A673 (cell line): ENCODE results near the gene PRSS23. TPM values are rescaled to one million over a fixed set of nuclear protein-coding genes. Genes with fewer than 3 reads are reported as not detected.

ENCODE experiments used
- BruUV-seq: library from RNA; stranded (reverse); fragments of 400-500 nt; replicated peaks from 2 replicates; lab custom pipeline; 2021; lab: Mats Ljungman, UMichigan
- CTCF ChIA-PET: fragments of 300-600 bp; sonication (Branson Sonifier 250); formaldehyde crosslinking; loops from one replicate; lab custom pipeline; 2022; ENCODE audit warnings: antibody characterized with exemption; lab: Charles Lee
- POLR2A ChIA-PET: fragments of 300-600 bp; sonication (Branson Sonifier 250); formaldehyde crosslinking; loops from one replicate; lab custom pipeline; 2022; ENCODE audit warnings: antibody characterized with exemption; ENCODE audit not compliant: low non-redundant PET; lab: Charles Lee
- DNase-seq: peaks from one replicate; pipeline ENCODE4 v3.0.0-alpha.2; 2015; ENCODE audit warnings: low spot score
- H3K27ac ChIP-seq: fragments of 200-600 bp; sonication (generic); 2 replicates; pipeline ENCODE4 v1.5.1; 2016; ENCODE audit warnings: mixed run types, low read depth, mild to moderate bottlenecking, mixed read lengths, antibody characterized with exemption, low read length; ENCODE audit not compliant: poor library complexity, severe bottlenecking
- H3K27me3 ChIP-seq: fragments of 200-600 bp; sonication (generic); replicated peaks from 2 replicates; pipeline ENCODE4 v1.6.1; 2017; ENCODE audit warnings: mixed run types, low read depth, mild to moderate bottlenecking, mixed read lengths, antibody characterized with exemption, low read length; ENCODE audit not compliant: insufficient read depth, poor library complexity
- H3K36me3 ChIP-seq: fragments of 200-600 bp; sonication (generic); 2 replicates; pipeline ENCODE4 v1.6.1; 2016; ENCODE audit warnings: mixed run types, mild to moderate bottlenecking, mixed read lengths, antibody characterized with exemption, low read length; ENCODE audit not compliant: insufficient read depth, poor library complexity, severe bottlenecking
- H3K4me1 ChIP-seq: fragments of 200-600 bp; sonication (generic); 2 replicates; pipeline ENCODE4 v1.6.1; 2017; ENCODE audit warnings: mixed run types, mild to moderate bottlenecking, mixed read lengths, antibody characterized with exemption, low read length; ENCODE audit not compliant: insufficient read depth, poor library complexity, severe bottlenecking
- H3K4me3 ChIP-seq: fragments of 200-600 bp; sonication (generic); 2 replicates; pipeline ENCODE4 v1.5.1; 2016; ENCODE audit warnings: low read depth, mixed run types, mild to moderate bottlenecking, mixed read lengths, low read length; ENCODE audit not compliant: poor library complexity, severe bottlenecking
- H3K9me3 ChIP-seq: fragments of 200-600 bp; sonication (generic); 2 replicates; pipeline ENCODE4 v1.6.1; 2016; ENCODE audit warnings: mixed run types, low read depth, mild to moderate bottlenecking, mixed read lengths, antibody characterized with exemption, low read length; ENCODE audit not compliant: poor library complexity, severe bottlenecking
- EZH2 ChIP-seq: fragments of 200-600 bp; sonication (generic); IDR thresholded peaks from 2 replicates; pipeline ENCODE4 v1.6.1; 2017; ENCODE audit warnings: borderline replicate concordance, low read depth, mild to moderate bottlenecking, mixed read lengths, antibody characterized with exemption, low read length; ENCODE audit not compliant: poor library complexity, severe bottlenecking
- intact Hi-C: fragments of 100-400 bp; cut with micrococcal nuclease; formaldehyde crosslinking; loops from one replicate; pipeline ENCODE4 v1.10.0; 2022; ENCODE audit not compliant: unreplicated experiment
- total RNA-seq: library from RNA; stranded (reverse); gene quantifications from 2 replicates; pipeline ENCODE4 v1.2.3, GENCODE V29; 2021
- TF ChIP-seq, protein P1 (sequence below): fragments of 300-800, 200-600 bp; sonication (generic); conservative IDR thresholded peaks from 2 replicates; pipeline ENCODE4 v1.5.1; 2017; ENCODE audit warnings: low read depth, mild to moderate bottlenecking, antibody characterized with exemption, low read length, moderate library complexity, mixed read lengths

PRSS23 gene
- total RNA-seq, 1 experiment from 2014 or later, result 12.1 TPM

DNA sequence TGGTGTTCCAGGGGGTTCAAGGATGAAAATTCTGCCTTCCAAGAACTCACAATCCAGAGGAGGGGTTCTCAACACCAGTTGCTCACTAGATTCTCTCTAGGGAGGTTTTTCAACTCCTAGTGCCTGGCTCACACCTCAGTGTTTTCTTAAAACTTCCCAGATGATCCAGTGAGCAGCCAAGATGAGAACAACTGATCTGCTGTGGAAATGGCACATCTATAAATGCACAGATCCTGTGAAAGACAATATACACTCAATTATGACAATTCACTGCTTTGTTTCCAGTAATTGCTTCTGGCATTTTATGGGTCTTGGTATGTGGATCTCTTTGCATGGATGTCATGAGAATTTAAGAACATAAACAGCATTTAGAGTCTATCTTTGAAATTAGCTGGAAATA lies 45.2 kb upstream of the PRSS23 start:
- Histone ChIP-seq H3K4me3 (no peak overlapping the region), H3K9me3 (no peaks in the 10 kb centered on the region), H3K27ac (no peak overlapping the region), H3K4me1 (no peaks in the 10 kb centered on the region), H3K36me3 (no peaks in the 10 kb centered on the region), H3K27me3 (no peaks in the 10 kb centered on the region)
- POLR2A ChIA-PET, result no interaction called here
- TF ChIP-seq EZH2, result no peak
- TF ChIP-seq, protein P1, sequence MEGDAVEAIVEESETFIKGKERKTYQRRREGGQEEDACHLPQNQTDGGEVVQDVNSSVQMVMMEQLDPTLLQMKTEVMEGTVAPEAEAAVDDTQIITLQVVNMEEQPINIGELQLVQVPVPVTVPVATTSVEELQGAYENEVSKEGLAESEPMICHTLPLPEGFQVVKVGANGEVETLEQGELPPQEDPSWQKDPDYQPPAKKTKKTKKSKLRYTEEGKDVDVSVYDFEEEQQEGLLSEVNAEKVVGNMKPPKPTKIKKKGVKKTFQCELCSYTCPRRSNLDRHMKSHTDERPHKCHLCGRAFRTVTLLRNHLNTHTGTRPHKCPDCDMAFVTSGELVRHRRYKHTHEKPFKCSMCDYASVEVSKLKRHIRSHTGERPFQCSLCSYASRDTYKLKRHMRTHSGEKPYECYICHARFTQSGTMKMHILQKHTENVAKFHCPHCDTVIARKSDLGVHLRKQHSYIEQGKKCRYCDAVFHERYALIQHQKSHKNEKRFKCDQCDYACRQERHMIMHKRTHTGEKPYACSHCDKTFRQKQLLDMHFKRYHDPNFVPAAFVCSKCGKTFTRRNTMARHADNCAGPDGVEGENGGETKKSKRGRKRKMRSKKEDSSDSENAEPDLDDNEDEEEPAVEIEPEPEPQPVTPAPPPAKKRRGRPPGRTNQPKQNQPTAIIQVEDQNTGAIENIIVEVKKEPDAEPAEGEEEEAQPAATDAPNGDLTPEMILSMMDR, result no peak
- BruUV-seq, result no TSS peak
- CTCF ChIA-PET, result no interaction called here
- intact Hi-C loops, result no loop called here
- DNase-seq, result no peak

DNA sequence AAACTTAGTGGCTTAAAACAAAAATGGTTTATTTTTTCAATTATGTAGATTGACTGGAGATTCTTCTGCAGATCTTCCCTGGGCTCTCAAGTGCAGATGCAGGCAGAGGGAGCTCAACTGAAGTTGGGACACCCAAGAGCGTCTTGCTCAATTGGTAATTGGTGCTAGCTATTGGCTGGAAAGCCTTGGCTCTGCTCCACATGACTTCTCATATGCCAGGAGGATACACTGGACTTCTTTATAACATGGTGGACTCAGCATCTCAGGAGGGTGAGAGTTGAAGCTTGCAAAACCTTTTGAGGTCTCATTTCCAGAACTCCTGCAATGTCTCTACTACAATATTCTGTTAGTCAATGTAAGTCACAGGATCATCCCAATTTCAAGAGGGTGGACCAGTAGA lies 42.2 kb upstream of the PRSS23 start:
- no peak overlapping the region for H3K4me3 ChIP-seq
- BruUV-seq, result no TSS peak
- ChIA-PET POLR2A (no interaction called here), CTCF (no interaction called here)
- H3K36me3 ChIP-seq, result no peaks in the 10 kb centered on the region
- H3K4me1 ChIP-seq, result no peaks in the 10 kb centered on the region
- H3K27ac ChIP-seq, result no peak overlapping the region
- H3K9me3 ChIP-seq, result no peaks in the 10 kb centered on the region
- intact Hi-C loops, result no loop called here
- TF ChIP-seq, protein P1, result no peak
- TF ChIP-seq EZH2, result no peak
- H3K27me3 ChIP-seq, result no peaks in the 10 kb centered on the region
- no peak for DNase-seq

DNA sequence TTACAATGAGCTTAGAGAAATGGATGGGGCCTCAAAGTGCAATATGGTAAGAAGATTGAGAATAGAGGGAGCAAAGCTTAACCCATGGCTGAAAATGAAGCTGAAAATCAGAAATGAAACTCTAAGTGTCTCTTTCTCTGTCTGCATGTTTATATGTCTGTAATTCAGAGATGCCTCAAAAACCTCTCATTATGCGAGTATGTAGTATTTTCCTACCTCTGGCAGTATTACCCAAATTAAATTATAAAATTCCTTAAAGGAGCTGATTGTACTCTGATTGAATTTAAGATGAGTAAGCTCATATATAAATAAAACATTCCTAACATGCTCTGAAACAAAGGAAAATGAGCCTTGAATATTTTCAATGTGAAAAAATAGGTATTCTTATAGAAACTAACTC lies 39.8 kb upstream of the PRSS23 start:
- no peak overlapping the region for H3K4me3 ChIP-seq
- CTCF ChIA-PET, result no interaction called here
- intact Hi-C loops, result no loop called here
- POLR2A ChIA-PET, result no interaction called here
- DNase-seq, result no peak
- no peaks in the 10 kb centered on the region for H3K9me3 ChIP-seq
- H3K4me1 ChIP-seq, result no peaks in the 10 kb centered on the region
- no peak overlapping the region for H3K27ac ChIP-seq
- BruUV-seq, result no TSS peak
- H3K27me3 ChIP-seq, result no peaks in the 10 kb centered on the region
- H3K36me3 ChIP-seq, result no peaks in the 10 kb centered on the region
- TF ChIP-seq, protein P1, result no peak
- TF ChIP-seq EZH2, result no peak
